ENCODE measurements around the gene SRPK2.

GRCh38 chr7:105105579-105105978 lies 283.1 kb downstream of the SRPK2 start:
- no peak for TF ChIP-seq POLR2A (IDR thresholded peaks at IDR 0.05)
- TF ChIP-seq CTCF (IDR thresholded peaks at IDR 0.05), result no peak
- TF ChIP-seq POLR2AphosphoS5 (IDR thresholded peaks at IDR 0.05; ENCODE audit: insufficient read depth in 1 of 2, low read depth in 1 of 2), result no peak
